Mesodermal cell (in vitro differentiated cells): Measurements from ENCODE around the gene CXCR5.

Source experiments
- H3K27ac ChIP-seq: 2 replicates; pipeline ENCODE4 v1.7.0; 2013; ENCODE audit warnings: mild to moderate bottlenecking, low read depth, low read length, moderate library complexity; ENCODE audit not compliant: severe bottlenecking
- H3K36me3 ChIP-seq: 2 replicates; pipeline ENCODE4 v1.7.1; 2013; ENCODE audit warnings: mild to moderate bottlenecking, low read length, moderate library complexity; ENCODE audit not compliant: control insufficient read depth, insufficient read depth
- H3K4me1 ChIP-seq: one replicate; pipeline ENCODE4 v1.7.1; 2013; ENCODE audit warnings: mild to moderate bottlenecking, low read length; ENCODE audit not compliant: insufficient read depth, control insufficient read depth, poor library complexity, severe bottlenecking
- H3K4me3 ChIP-seq: 2 replicates; pipeline ENCODE4 v1.7.0; 2013; ENCODE audit warnings: low read length, control low read depth, mild to moderate bottlenecking; ENCODE audit not compliant: insufficient read depth, poor library complexity, severe bottlenecking; ENCODE audit errors: extremely low read depth
- H3K9me3 ChIP-seq: 2 replicates; pipeline ENCODE4 v1.7.1; 2013; ENCODE audit warnings: mild to moderate bottlenecking, low read length, moderate library complexity; ENCODE audit not compliant: control insufficient read depth
- WGBS, 2 experiments: methylation state at CpG; one replicate each; pipeline ENCODE4 v1.1.5; 2013; ENCODE audit warnings: missing lambda C conversion rate in 2 of 2; ENCODE audit not compliant: insufficient coverage in 2 of 2; 5-methylcytosine and 5-hydroxymethylcytosine counted together

Gene CXCR5

GRCh38 chr11:118877487-118878162, 6.1 kb upstream of the CXCR5 start:
- no peak overlapping the region for H3K4me3 ChIP-seq
- H3K36me3 ChIP-seq = no peaks in the 10 kb centered on the region
- WGBS, 2 experiments = 84 to 95% methylated on average over 6 to 7 of the region's 11 CpGs
- H3K27ac ChIP-seq = no peak overlapping the region
- H3K9me3 ChIP-seq = no peaks in the 10 kb centered on the region
- H3K4me1 ChIP-seq = peaks cover 3% of the 10 kb centered on the region

GRCh38 chr11:118878163-118878563, 5.5 kb upstream of the CXCR5 start:
- no peaks in the 10 kb centered on the region for H3K36me3 ChIP-seq
- H3K4me1 ChIP-seq = peaks cover 3% of the 10 kb centered on the region
- no peaks in the 10 kb centered on the region for H3K9me3 ChIP-seq
- no peak overlapping the region for H3K4me3 ChIP-seq
- WGBS, 2 experiments = 82% methylated on average over 2 of the region's 4 CpGs; no CpG with 5 or more reads in 1 of the 2 experiments
- no peak overlapping the region for H3K27ac ChIP-seq

- Histone ChIP-seq H3K9me3 (no peaks in the 10 kb centered on the region), H3K4me1 (peaks cover 3% of the 10 kb centered on the region), H3K36me3 (no peaks in the 10 kb centered on the region), H3K27ac (no peak overlapping the region), H3K4me3 (no peak overlapping the region)
- no CpG with 5 or more reads among the region's 3 CpGs for WGBS, 2 experiments
Measured at GRCh38 chr11:118881228-118881627, 2.5 kb upstream of the CXCR5 start.

- WGBS, 2 experiments = 94 to 95% methylated on average over 4 to 5 of the region's 5 CpGs
- Histone ChIP-seq H3K27ac (no peak overlapping the region), H3K36me3 (no peaks in the 10 kb centered on the region), H3K9me3 (no peaks in the 10 kb centered on the region), H3K4me3 (no peak overlapping the region), H3K4me1 (peaks cover 6% of the 10 kb centered on the region)
Measured at GRCh38 chr11:118882491-118882890, 1.2 kb upstream of the CXCR5 start.

- H3K27ac ChIP-seq = no peak overlapping the region
- whole genome bisulfite sequencing, 2 experiments = 83 to 100% methylated on average over 1 of the region's 1 CpG
- H3K4me1 ChIP-seq = peaks cover 10% of the 10 kb centered on the region
- H3K4me3 ChIP-seq = no peak overlapping the region
- no peaks in the 10 kb centered on the region for H3K36me3 ChIP-seq
- H3K9me3 ChIP-seq = no peaks in the 10 kb centered on the region
Measured at GRCh38 chr11:118883004-118883367, 706 bp upstream of the CXCR5 start.

- no peaks in the 10 kb centered on the region for H3K36me3 ChIP-seq
- no peak overlapping the region for H3K27ac ChIP-seq
- peaks cover 19% of the 10 kb centered on the region for H3K4me1 ChIP-seq
- H3K9me3 ChIP-seq = no peaks in the 10 kb centered on the region
- WGBS, 2 experiments = 100% methylated on average over 3 to 5 of the region's 9 CpGs
- H3K4me3 ChIP-seq = no peak overlapping the region
Measured at GRCh38 chr11:118884875-118885274, 1.2 kb downstream of the CXCR5 start.

- no peak overlapping the region for H3K27ac ChIP-seq
- 96% methylated on average over 10 to 11 of the region's 12 CpGs for WGBS, 2 experiments
- no peak overlapping the region for H3K4me3 ChIP-seq
- H3K9me3 ChIP-seq = no peaks in the 10 kb centered on the region
- peaks cover 19% of the 10 kb centered on the region for H3K4me1 ChIP-seq
- H3K36me3 ChIP-seq = no peaks in the 10 kb centered on the region
Measured at GRCh38 chr11:118885319-118885718, 1.6 kb downstream of the CXCR5 start.

- WGBS, 2 experiments = 94 to 95% methylated on average over 7 to 8 of the region's 12 CpGs
- Histone ChIP-seq H3K4me3 (no peak overlapping the region), H3K4me1 (peaks cover 19% of the 10 kb centered on the region), H3K9me3 (no peaks in the 10 kb centered on the region), H3K36me3 (no peaks in the 10 kb centered on the region), H3K27ac (no peak overlapping the region)
Measured at GRCh38 chr11:118885831-118886565, 2.3 kb downstream of the CXCR5 start.

GRCh38 chr11:118886681-118887111, 3.0 kb downstream of the CXCR5 start:
- H3K36me3 ChIP-seq = no peaks in the 10 kb centered on the region
- H3K4me1 ChIP-seq = peaks cover 19% of the 10 kb centered on the region
- no peaks in the 10 kb centered on the region for H3K9me3 ChIP-seq
- 95 to 98% methylated on average over 4 to 5 of the region's 8 CpGs for WGBS, 2 experiments
- no peak overlapping the region for H3K27ac ChIP-seq
- H3K4me3 ChIP-seq = no peak overlapping the region

GRCh38 chr11:118887206-118887605, 3.5 kb downstream of the CXCR5 start:
- WGBS, 2 experiments = 80 to 100% methylated on average over 3 to 4 of the region's 5 CpGs
- peaks cover 19% of the 10 kb centered on the region for H3K4me1 ChIP-seq
- no peaks in the 10 kb centered on the region for H3K36me3 ChIP-seq
- no peak overlapping the region for H3K4me3 ChIP-seq
- no peaks in the 10 kb centered on the region for H3K9me3 ChIP-seq
- H3K27ac ChIP-seq = peak overlapping the region; percentile 75

GRCh38 chr11:118888398-118888797, 4.7 kb downstream of the CXCR5 start:
- Histone ChIP-seq H3K27ac (peak overlapping the region; percentile 75), H3K36me3 (no peaks in the 10 kb centered on the region), H3K4me3 (no peak overlapping the region), H3K4me1 (peaks cover 19% of the 10 kb centered on the region), H3K9me3 (no peaks in the 10 kb centered on the region)
- WGBS, 2 experiments = 82 to 87% methylated on average over 4 of the region's 5 CpGs
